ENCODE results near the gene HLA-B.

DNA sequence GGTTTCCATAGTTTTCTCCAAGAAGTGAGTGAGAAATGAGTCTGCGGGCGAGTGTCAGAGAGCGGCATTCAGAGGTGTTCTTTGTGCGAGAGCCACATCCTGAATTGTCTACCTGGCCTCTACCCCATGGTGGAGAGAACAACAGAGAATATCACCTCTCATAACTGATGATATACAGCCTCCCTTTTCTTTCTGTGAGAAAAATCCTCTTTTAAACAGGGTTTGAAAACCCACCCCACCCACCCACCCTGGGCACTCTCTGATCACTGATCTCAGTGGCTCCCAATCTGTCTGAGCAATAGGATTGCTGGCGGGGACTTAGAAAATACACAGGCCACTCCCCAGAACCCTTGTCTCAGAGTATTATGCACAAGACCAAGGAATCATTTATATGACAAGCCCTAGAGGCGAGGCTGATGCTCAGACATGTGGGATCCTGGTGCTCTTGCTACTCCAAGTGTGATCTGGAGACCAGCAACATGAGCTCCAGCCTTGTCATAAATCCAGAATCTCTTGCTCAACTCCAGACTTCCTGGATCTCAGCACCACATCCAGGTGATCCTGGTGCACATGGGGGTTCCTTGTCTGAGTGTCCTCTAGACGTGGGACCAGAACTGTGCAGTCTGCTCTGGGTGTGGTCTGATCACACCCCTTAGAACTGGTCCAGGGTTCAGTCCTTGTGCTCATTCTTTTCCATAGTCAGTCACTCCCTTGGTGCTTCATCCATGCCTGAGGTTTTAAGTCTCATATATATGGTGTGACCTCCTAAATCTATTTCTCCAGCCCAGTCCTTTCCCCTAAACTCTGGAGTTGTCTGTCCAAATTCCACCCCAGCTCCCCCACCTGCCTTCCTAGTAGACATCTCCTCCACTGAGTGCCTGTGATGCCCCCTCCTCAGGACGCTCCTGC is 5.3 kb downstream of the HLA-B start:
- TF ChIP-seq, protein P1, sequence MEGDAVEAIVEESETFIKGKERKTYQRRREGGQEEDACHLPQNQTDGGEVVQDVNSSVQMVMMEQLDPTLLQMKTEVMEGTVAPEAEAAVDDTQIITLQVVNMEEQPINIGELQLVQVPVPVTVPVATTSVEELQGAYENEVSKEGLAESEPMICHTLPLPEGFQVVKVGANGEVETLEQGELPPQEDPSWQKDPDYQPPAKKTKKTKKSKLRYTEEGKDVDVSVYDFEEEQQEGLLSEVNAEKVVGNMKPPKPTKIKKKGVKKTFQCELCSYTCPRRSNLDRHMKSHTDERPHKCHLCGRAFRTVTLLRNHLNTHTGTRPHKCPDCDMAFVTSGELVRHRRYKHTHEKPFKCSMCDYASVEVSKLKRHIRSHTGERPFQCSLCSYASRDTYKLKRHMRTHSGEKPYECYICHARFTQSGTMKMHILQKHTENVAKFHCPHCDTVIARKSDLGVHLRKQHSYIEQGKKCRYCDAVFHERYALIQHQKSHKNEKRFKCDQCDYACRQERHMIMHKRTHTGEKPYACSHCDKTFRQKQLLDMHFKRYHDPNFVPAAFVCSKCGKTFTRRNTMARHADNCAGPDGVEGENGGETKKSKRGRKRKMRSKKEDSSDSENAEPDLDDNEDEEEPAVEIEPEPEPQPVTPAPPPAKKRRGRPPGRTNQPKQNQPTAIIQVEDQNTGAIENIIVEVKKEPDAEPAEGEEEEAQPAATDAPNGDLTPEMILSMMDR (IDR thresholded peaks at IDR 0.05): no peak
- no peak for TF ChIP-seq EZH2phosphoT487 (IDR thresholded peaks at IDR 0.05)

Measured in neural progenitor cell (in vitro differentiated cells).